Right atrium auricular region (tissue), 2 donors: Measurements from ENCODE around the gene PCDHGB4. TPM values are rescaled to one million over a fixed set of nuclear protein-coding genes. Genes with fewer than 3 reads are reported as not detected.
A peak's percentile ranks its signal among the peaks of the same experiment; 100 is the strongest.
"Not testable (repeated sequence)": the region's sequence is repeated elsewhere in the genome, so short reads cannot be mapped to it uniquely, and the experiment has no call there.

Source experiments
- DNase-seq: peaks from one replicate; pipeline ENCODE4 v3.0.0-alpha.2; 2019; ENCODE audit warnings: low spot score
- H3K27ac ChIP-seq, 2 donors: fragments of 200-600 bp; sonication (generic); 1 replicate in 1 of 2; 2 replicates in 1 of 2; pipeline ENCODE4 v1.5.1; 2016 to 2019
- H3K27me3 ChIP-seq, 2 donors: fragments of 200-600 bp; sonication (generic); one replicate each; pipeline versions ENCODE4 v1.5.1 to v1.6.0; 2017 to 2019
- H3K36me3 ChIP-seq: fragments of 200-600 bp; sonication (generic); one replicate; pipeline ENCODE4 v1.5.1; 2016
- H3K4me1 ChIP-seq, 2 donors: fragments of 200-600 bp; sonication (generic); one replicate each; pipeline versions ENCODE4 v1.5.1 to v1.6.0; 2017 to 2019
- H3K4me3 ChIP-seq, 2 donors: fragments of 200-600 bp; sonication (generic); 1 replicate in 1 of 2; 2 replicates in 1 of 2; pipeline ENCODE4 v1.5.1; 2017 to 2019; ENCODE audit warnings: mild to moderate bottlenecking in 1 of 2, moderate library complexity in 1 of 2
- H3K9me3 ChIP-seq, 2 donors: fragments of 200-600 bp; sonication (generic); one replicate each; pipeline ENCODE4 v1.5.1; 2019
- CTCF ChIP-seq, 2 donors: fragments of 200-600 bp; sonication (generic); IDR thresholded peaks; one replicate each; pipeline ENCODE4 v1.5.1; 2019; ENCODE audit warnings: antibody characterized with exemption in 2 of 2
- total RNA-seq, 2 donors: library from RNA; depleted of rRNA; stranded (reverse); fragments of >200 nt; gene quantifications; one replicate each; pipeline ENCODE4 v1.1.0, GENCODE V29; 2016

The PCDHGB4 gene
- total RNA-seq, 2 donors from 2014 or later = 6.3 to 6.4 TPM

- Histone ChIP-seq H3K27ac (no peak within 1 kb of the TSS), H3K9me3 (peaks cover 15 to 92% of the 10 kb centered on the region in 2 donors), H3K4me1 (no peaks in the 10 kb centered on the region), H3K4me3 (peak within 1 kb of the TSS; percentile 10 to 35), H3K36me3 (no peaks in the 10 kb centered on the region), H3K27me3 (no peaks in the 10 kb centered on the region)
- no peak for DNase-seq
- TF ChIP-seq CTCF (IDR thresholded peaks at IDR 0.05) = peak in 1 of 2 donors; percentile 62
These were observed 13.7 kb upstream of the PCDHGB4 start, which contains the start of gene PCDHGA6 for GRCh38 chr5:141373673-141374317. Gene PCDHGA6, plus strand, starts transcription at chr5:141373891. Its CDS starts 193 bp downstream, at chr5:141374084.

- no peak for TF ChIP-seq CTCF (IDR thresholded peaks at IDR 0.05)
- H3K9me3 ChIP-seq = peaks cover 15 to 93% of the 10 kb centered on the region in 2 donors
- no peak overlapping the region for H3K27ac ChIP-seq
- H3K27me3 ChIP-seq = no peaks in the 10 kb centered on the region
- no peaks in the 10 kb centered on the region for H3K4me1 ChIP-seq
- H3K4me3 ChIP-seq = no peak overlapping the region
- DNase-seq = no peak
- H3K36me3 ChIP-seq = no peaks in the 10 kb centered on the region
These were observed 12.9 kb upstream of the PCDHGB4 start for GRCh38 chr5:141374627-141375026.

GRCh38 chr5:141375444-141376155 is 11.9 kb upstream of the PCDHGB4 start:
- not testable (repeated sequence) for H3K27me3 ChIP-seq, H3K36me3 ChIP-seq, H3K4me3 ChIP-seq, H3K27ac ChIP-seq, DNase-seq, H3K4me1 ChIP-seq
- H3K9me3 ChIP-seq = peaks cover 15 to 92% of the 10 kb centered on the region in 2 donors

- H3K9me3 ChIP-seq = peaks cover 0 to 95% of the 10 kb centered on the region in 2 donors
- DNase-seq = no peak
- H3K27me3 ChIP-seq = no peaks in the 10 kb centered on the region
- peak within 1 kb of the TSS; percentile 35 to 43 for H3K4me3 ChIP-seq
- peaks cover 4% of the 10 kb centered on the region for H3K36me3 ChIP-seq
- TF ChIP-seq CTCF (IDR thresholded peaks at IDR 0.05) = peak in 1 of 2 donors; percentile 51
- H3K27ac ChIP-seq = no peak within 1 kb of the TSS
- H3K4me1 ChIP-seq = peaks cover 0 to 4% of the 10 kb centered on the region in 2 donors
These were observed 4.8 kb upstream of the PCDHGB4 start, which contains the start of gene PCDHGA7 for GRCh38 chr5:141382469-141383294. Gene PCDHGA7, plus strand, starts transcription at chr5:141382742. Its CDS starts 158 bp downstream, at chr5:141382900.

- peaks cover 0 to 91% of the 10 kb centered on the region in 2 donors for H3K9me3 ChIP-seq
- TF ChIP-seq CTCF (IDR thresholded peaks at IDR 0.05) = no peak
- H3K4me3 ChIP-seq = peak overlapping the region in 1 of 2 donors; percentile 43
- no peak overlapping the region for H3K27ac ChIP-seq
- DNase-seq = no peak
- no peaks in the 10 kb centered on the region for H3K27me3 ChIP-seq
- peaks cover 0 to 4% of the 10 kb centered on the region in 2 donors for H3K4me1 ChIP-seq
- H3K36me3 ChIP-seq = peaks cover 4% of the 10 kb centered on the region
These were observed 4.2 kb upstream of the PCDHGB4 start for GRCh38 chr5:141383345-141383744.
